ENCODE measurements around the gene LAMC2.

DNA sequence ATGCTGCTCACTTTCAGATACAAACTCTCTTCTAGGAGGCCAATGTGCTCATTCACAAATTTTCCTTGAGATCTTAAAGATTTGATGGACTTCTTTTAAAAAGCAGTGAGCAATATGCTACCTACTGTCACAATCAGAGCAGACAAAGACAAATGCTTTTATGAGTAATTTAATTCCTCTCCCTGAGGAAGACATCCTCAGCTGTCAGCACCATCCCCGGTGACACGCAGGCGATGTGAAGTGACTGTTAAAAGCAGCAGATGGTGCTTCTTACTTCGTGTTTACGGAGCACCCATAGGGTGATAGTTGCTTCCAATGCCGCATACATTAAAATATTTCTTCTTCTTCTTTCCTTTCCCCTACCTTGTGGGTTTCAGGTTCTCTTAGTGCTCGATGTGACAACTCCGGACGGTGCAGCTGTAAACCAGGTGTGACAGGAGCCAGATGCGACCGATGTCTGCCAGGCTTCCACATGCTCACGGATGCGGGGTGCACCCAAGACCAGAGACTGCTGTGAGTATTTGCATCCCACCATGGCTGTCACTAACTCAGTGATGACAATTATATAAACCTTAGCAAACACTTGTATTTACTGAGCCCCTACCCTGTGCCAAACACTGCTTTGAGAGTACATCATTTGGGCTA, 29.1 kb downstream of the LAMC2 start:
- TF ChIP-seq, protein P1, sequence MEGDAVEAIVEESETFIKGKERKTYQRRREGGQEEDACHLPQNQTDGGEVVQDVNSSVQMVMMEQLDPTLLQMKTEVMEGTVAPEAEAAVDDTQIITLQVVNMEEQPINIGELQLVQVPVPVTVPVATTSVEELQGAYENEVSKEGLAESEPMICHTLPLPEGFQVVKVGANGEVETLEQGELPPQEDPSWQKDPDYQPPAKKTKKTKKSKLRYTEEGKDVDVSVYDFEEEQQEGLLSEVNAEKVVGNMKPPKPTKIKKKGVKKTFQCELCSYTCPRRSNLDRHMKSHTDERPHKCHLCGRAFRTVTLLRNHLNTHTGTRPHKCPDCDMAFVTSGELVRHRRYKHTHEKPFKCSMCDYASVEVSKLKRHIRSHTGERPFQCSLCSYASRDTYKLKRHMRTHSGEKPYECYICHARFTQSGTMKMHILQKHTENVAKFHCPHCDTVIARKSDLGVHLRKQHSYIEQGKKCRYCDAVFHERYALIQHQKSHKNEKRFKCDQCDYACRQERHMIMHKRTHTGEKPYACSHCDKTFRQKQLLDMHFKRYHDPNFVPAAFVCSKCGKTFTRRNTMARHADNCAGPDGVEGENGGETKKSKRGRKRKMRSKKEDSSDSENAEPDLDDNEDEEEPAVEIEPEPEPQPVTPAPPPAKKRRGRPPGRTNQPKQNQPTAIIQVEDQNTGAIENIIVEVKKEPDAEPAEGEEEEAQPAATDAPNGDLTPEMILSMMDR (IDR thresholded peaks at IDR 0.05): no peak
- no peak for TF ChIP-seq EP300 (IDR thresholded peaks at IDR 0.05)

Measured in ovary (tissue), 3 donors.